PC-9 (cell line): Measurements from ENCODE around the gene ARRB1. TPM values are rescaled to one million over a fixed set of nuclear protein-coding genes. Genes with fewer than 3 reads are reported as not detected.

Experiments used
- BruUV-seq: library from RNA; stranded (reverse); fragments of 400-500 nt; replicated peaks from 2 replicates; lab custom pipeline; 2021; lab: Mats Ljungman, UMichigan
- CTCF ChIA-PET: fragments of 300-600 bp; sonication (Branson Sonifier 250); formaldehyde crosslinking; loops from one replicate; lab custom pipeline; 2022; ENCODE audit warnings: antibody characterized with exemption; lab: Charles Lee
- POLR2A ChIA-PET: fragments of 300-600 bp; sonication (Branson Sonifier 250); formaldehyde crosslinking; loops from one replicate; lab custom pipeline; 2022; ENCODE audit warnings: antibody characterized with exemption; ENCODE audit not compliant: unreplicated experiment; lab: Charles Lee
- DNase-seq, 2 experiments: peaks; one replicate each; pipeline versions ENCODE4 v3.0.0 to v3.0.0-alpha.2; 2015 to 2022; ENCODE audit warnings: mixed read lengths in 1 of 2
- H2AFZ ChIP-seq: fragments of 200-600 bp; sonication (generic); 2 replicates; pipeline ENCODE4 v1.8.1; 2017; ENCODE audit warnings: antibody characterized with exemption
- H3F3A ChIP-seq: fragments of 200-600 bp; sonication (generic); 2 replicates; pipeline ENCODE4 v1.8.1; 2017; ENCODE audit warnings: antibody characterized with exemption, mild to moderate bottlenecking, low read depth; ENCODE audit not compliant: insufficient read depth
- H3K27ac ChIP-seq: fragments of 200-600 bp; sonication (generic); 2 replicates; pipeline ENCODE4 v1.6.1; 2016; ENCODE audit warnings: mixed run types
- H3K27me3 ChIP-seq: fragments of 200-600 bp; sonication (generic); 2 replicates; pipeline ENCODE4 v1.6.1; 2016; ENCODE audit warnings: low read depth, mixed run types; ENCODE audit not compliant: insufficient read depth
- H3K36me3 ChIP-seq: fragments of 200-600 bp; sonication (generic); 2 replicates; pipeline ENCODE4 v1.6.1; 2016; ENCODE audit warnings: low read depth, mixed run types
- H3K4me1 ChIP-seq: fragments of 200-600 bp; sonication (generic); replicated peaks from 2 replicates; pipeline ENCODE4 v1.6.1; 2016; ENCODE audit warnings: mixed run types; ENCODE audit not compliant: insufficient read depth
- H3K4me2 ChIP-seq: fragments of 200-600 bp; sonication (generic); 2 replicates; pipeline ENCODE4 v1.6.1; 2017; ENCODE audit warnings: mixed run types
- H3K4me3 ChIP-seq: fragments of 200-600 bp; sonication (generic); 2 replicates; pipeline ENCODE4 v1.6.1; 2016; ENCODE audit warnings: mixed run types
- H3K79me2 ChIP-seq: fragments of 200-600 bp; sonication (generic); 2 replicates; pipeline ENCODE4 v1.6.1; 2017; ENCODE audit warnings: low read depth, mixed run types
- H3K9me2 ChIP-seq: fragments of 200-600 bp; sonication (generic); 2 replicates; pipeline ENCODE4 v1.8.1; 2017; ENCODE audit warnings: mild to moderate bottlenecking; ENCODE audit not compliant: insufficient read depth
- H3K9me3 ChIP-seq: fragments of 200-600 bp; sonication (generic); 2 replicates; pipeline ENCODE4 v1.8.1; 2016; ENCODE audit warnings: low read depth; ENCODE audit not compliant: insufficient read depth
- H4K20me1 ChIP-seq: fragments of 200-600 bp; sonication (generic); 2 replicates; pipeline ENCODE4 v1.8.1; 2017; ENCODE audit not compliant: insufficient read depth
- EZH2 ChIP-seq: fragments of 200-600 bp; sonication (generic); IDR thresholded peaks from 2 replicates; pipeline ENCODE4 v1.8.0; 2017; ENCODE audit warnings: antibody characterized with exemption, low read depth
- intact Hi-C: fragments of 100-400 bp; cut with micrococcal nuclease; formaldehyde crosslinking; loops from one replicate; pipeline ENCODE4 v1.10.0; 2022; ENCODE audit not compliant: unreplicated experiment
- total RNA-seq: library from RNA; stranded (reverse); gene quantifications from 2 replicates; pipeline ENCODE4 v1.2.3, GENCODE V29; 2021
- TF ChIP-seq, protein P1 (sequence below): fragments of 200-600 bp; sonication (generic); conservative IDR thresholded peaks from 2 replicates; pipeline ENCODE4 v1.6.1; 2017; ENCODE audit warnings: mixed run types, antibody characterized with exemption, mild to moderate bottlenecking, moderate library complexity

Gene ARRB1
- total RNA-seq, 1 experiment from 2014 or later = 31.8 TPM

DNA sequence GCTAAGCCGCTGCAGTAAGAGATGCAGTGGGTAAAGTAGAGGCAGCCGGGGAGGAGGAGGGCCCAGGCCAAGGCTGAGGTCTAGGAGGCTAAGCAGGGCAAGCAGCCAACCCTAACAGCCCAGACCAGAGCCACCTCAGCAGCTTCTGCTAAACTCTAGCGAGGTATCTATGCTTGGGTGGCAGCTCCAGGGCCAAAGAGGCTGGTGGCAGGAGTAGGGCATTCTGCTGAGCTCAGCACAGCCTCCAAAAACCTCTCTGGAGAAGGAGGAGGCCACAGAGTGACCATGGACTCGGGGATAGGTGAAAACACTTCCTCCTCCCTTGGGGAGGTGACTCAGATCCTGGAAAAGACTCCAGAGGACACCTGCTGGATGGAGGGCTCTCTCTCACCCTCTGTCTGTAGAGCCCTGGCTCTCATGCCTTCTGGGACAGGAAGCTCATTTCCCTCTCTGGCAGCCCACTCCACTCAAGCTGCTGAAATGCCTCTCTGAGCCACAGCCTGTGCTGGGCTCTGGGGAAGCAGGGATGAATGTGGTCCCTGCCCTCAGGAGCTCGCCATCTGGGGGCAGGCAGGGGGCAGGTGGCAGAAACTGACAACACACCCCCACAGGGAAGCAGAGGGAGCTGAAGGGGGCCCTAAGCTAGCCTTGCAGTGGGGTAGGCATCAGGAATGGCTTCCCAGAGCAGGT lies 127.4 kb downstream of the ARRB1 start:
- Histone ChIP-seq H3K27me3 (peaks cover 59% of the 10 kb centered on the region), H3K4me3 (no peak overlapping the region), H3K4me1 (no peaks in the 10 kb centered on the region), H3K79me2 (no peaks in the 10 kb centered on the region), H4K20me1 (no peaks in the 10 kb centered on the region), H3K9me3 (no peaks in the 10 kb centered on the region), H3K27ac (no peak overlapping the region), H3K4me2 (no peak overlapping the region), H3K9me2 (no peaks in the 10 kb centered on the region), H3K36me3 (no peaks in the 10 kb centered on the region), H3F3A (no peaks in the 10 kb centered on the region), H2AFZ (no peak overlapping the region)
- intact Hi-C loops = no loop called here
- TF ChIP-seq, protein P1, sequence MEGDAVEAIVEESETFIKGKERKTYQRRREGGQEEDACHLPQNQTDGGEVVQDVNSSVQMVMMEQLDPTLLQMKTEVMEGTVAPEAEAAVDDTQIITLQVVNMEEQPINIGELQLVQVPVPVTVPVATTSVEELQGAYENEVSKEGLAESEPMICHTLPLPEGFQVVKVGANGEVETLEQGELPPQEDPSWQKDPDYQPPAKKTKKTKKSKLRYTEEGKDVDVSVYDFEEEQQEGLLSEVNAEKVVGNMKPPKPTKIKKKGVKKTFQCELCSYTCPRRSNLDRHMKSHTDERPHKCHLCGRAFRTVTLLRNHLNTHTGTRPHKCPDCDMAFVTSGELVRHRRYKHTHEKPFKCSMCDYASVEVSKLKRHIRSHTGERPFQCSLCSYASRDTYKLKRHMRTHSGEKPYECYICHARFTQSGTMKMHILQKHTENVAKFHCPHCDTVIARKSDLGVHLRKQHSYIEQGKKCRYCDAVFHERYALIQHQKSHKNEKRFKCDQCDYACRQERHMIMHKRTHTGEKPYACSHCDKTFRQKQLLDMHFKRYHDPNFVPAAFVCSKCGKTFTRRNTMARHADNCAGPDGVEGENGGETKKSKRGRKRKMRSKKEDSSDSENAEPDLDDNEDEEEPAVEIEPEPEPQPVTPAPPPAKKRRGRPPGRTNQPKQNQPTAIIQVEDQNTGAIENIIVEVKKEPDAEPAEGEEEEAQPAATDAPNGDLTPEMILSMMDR = no peak
- no peak for TF ChIP-seq EZH2
- CTCF ChIA-PET = interaction anchor here (1.2 to 1.5 kb wide), 2 partner anchors 10 to 19 kb away, joined by 3 read pairs; no protein-coding TSS in a partner anchor
- DNase-seq = no peak
- BruUV-seq = no TSS peak
- POLR2A ChIA-PET = no interaction called here

DNA sequence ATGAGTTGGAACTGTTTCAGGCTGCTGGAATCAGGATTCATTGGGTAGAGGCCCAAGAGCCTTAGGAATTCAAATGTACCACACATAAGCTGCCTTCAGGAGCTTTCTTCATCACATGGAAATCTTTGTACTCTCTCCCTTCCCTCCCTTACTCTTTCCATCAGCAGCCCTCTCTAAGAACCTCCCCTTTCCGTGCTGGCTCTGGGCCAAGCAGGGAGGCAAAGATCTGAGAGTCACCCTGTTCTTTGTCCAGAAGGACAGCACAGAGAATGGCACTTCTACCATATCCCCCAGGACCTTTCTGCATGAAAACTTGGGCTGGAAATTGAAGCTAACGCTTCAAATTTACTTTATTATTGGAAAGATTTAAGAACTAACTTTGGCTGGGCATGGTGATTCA lies 131.6 kb downstream of the ARRB1 start:
- no TSS peak for BruUV-seq
- no peaks in the 10 kb centered on the region for H3K79me2 ChIP-seq
- DNase-seq = no peak
- H3F3A ChIP-seq = no peaks in the 10 kb centered on the region
- no peaks in the 10 kb centered on the region for H3K4me1 ChIP-seq
- H3K27ac ChIP-seq = no peak overlapping the region
- no peak overlapping the region for H3K4me3 ChIP-seq
- no peak for TF ChIP-seq EZH2
- TF ChIP-seq, protein P1 = no peak
- H4K20me1 ChIP-seq = no peaks in the 10 kb centered on the region
- no peaks in the 10 kb centered on the region for H3K9me2 ChIP-seq
- no peak overlapping the region for H3K4me2 ChIP-seq
- POLR2A ChIA-PET = no interaction called here
- CTCF ChIA-PET = no interaction called here
- intact Hi-C loops = no loop called here
- peaks cover 19% of the 10 kb centered on the region for H3K27me3 ChIP-seq
- no peaks in the 10 kb centered on the region for H3K36me3 ChIP-seq
- no peaks in the 10 kb centered on the region for H3K9me3 ChIP-seq
- H2AFZ ChIP-seq = no peak overlapping the region

DNA sequence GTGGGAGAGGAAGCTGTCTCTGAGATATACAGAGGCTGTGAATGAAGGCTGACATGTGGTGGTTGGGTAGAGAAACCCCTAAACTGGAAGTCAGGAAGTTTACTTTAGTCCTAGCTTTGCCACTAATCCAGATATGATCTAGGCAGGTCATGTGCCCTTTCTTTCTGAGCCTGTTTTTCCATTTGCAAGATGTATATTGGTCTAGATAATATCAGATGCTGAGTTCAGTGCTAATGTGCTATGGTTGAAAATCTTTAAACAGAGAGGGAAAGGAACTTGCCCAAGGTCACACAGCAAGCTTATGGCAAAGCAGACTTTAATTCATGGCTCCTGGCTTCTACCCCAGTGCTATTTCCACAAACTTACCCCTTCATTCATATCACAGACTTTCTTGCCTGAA lies 136.6 kb downstream of the ARRB1 start:
- no peaks in the 10 kb centered on the region for H3K79me2 ChIP-seq
- TF ChIP-seq EZH2 = no peak
- TF ChIP-seq, protein P1 = no peak
- BruUV-seq = no TSS peak
- no peaks in the 10 kb centered on the region for H3K9me3 ChIP-seq
- no peaks in the 10 kb centered on the region; the same call in 1 of the 2 replicates for H3K9me2 ChIP-seq
- DNase-seq = no peak
- H2AFZ ChIP-seq = no peak overlapping the region
- no peak overlapping the region for H3K4me2 ChIP-seq
- no peaks in the 10 kb centered on the region for H3K36me3 ChIP-seq
- H3K27ac ChIP-seq = no peak overlapping the region
- POLR2A ChIA-PET = no interaction called here
- H4K20me1 ChIP-seq = no peaks in the 10 kb centered on the region
- peaks cover 4% of the 10 kb centered on the region; the same call in 1 of the 2 replicates for H3K27me3 ChIP-seq
- CTCF ChIA-PET = interaction anchor here (0.8 to 1.1 kb wide), 2 partner anchors 9 to 10 kb away, joined by 3 to 5 read pairs; no protein-coding TSS in a partner anchor
- intact Hi-C loops = no loop called here
- no peak overlapping the region for H3K4me3 ChIP-seq
- H3F3A ChIP-seq = no peaks in the 10 kb centered on the region
- no peaks in the 10 kb centered on the region for H3K4me1 ChIP-seq
